ENCODE data around the gene TAC3. TPM values are rescaled to one million over a fixed set of nuclear protein-coding genes. Genes with fewer than 3 reads are reported as not detected.
"Not testable (repeated sequence)": the region's sequence is repeated elsewhere in the genome, so short reads cannot be mapped to it uniquely, and the experiment has no call there.

TAC3 gene
- polyA plus RNA-seq, 10 donors: 0.24 to 0.75 (median 0.52) TPM; not detected in 6

DNA sequence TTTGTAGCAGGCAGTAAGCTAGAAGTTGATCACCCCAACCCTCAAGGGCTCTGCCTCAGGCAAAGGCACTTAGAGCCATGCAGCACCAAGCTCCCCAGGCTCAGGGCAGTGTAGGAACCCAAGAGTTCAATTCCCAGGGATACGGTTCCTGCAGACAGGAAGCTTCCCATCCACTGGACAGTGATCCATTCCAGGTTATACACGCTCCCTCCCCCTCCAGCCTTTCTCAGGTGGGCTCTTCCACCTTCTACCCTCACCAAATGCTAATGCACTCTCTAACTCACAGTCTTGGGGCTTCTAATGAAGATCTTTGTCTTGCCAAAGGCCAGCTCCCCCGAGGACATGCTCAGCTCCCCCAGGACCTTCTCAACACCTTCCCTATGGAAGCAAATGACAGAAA, 20.9 kb upstream of the TAC3 start:
- no peak for DNase-seq

- DNase-seq: no peak
Measured at GRCh38 chr12:57033431-57033830, 17.1 kb upstream of the TAC3 start.

- no peak for DNase-seq
Measured at GRCh38 chr12:57031789-57032188, 15.5 kb upstream of the TAC3 start.

GRCh38 chr12:57031138-57031725, 14.9 kb upstream of the TAC3 start:
- no peak for DNase-seq

- no peak for DNase-seq
Measured at GRCh38 chr12:57029457-57029856, 13.1 kb upstream of the TAC3 start.

DNA sequence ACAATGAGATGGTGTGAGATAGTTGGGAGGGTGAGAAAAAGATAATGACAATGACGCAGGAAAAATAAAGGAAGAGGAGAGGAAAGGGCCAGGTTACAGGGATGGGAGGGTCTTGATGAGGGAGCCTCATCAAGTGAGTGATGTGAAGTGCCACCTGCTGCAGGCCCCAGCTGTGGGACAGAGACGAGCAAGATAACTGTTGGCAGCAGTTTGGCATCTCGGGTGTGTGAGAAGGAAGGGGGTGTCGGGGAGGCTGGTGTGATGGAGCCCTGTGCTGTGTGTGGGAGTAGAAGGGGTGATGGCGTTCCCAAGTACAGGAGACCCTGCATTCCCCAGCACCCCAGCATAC, 11.4 kb upstream of the TAC3 start:
- no peak for DNase-seq

DNA sequence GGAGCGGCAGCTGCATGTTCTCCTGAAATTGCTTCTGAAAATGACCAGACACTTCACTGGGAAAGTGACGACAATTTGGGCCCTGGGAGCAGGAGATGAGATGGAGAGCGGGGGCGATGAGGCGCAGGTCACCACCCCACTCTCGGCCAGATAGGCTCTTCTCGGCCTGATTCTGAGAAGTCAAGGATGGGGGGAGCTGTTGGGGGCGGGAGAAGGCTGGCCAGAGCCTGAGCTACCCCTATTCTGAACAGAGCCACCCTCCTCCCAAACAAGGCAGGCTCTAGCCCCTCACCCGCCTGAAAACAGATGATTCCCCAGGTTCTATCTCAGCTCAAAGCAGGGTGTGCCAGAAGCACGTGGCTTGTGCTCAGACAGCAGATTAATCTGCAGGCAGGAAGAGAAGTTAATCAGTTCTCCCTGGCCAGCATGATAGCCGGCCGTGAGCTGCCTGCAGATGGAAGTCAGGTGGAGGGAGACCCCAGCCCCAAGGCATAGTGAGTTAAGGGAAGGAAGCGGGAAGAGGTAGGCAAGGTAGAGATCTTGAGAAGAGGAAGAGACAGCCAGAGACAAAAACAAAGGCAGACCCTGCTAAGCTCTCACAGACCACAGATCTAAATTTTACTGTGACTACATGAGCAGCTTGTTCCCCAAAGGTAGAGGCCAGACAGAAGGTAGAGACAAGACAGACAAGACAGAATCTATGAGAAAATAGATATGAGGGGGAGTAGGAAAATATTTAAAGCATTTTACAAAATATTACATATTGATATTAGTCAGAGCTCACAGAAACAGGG, 10.9 kb upstream of the TAC3 start:
- no peak for DNase-seq

DNA sequence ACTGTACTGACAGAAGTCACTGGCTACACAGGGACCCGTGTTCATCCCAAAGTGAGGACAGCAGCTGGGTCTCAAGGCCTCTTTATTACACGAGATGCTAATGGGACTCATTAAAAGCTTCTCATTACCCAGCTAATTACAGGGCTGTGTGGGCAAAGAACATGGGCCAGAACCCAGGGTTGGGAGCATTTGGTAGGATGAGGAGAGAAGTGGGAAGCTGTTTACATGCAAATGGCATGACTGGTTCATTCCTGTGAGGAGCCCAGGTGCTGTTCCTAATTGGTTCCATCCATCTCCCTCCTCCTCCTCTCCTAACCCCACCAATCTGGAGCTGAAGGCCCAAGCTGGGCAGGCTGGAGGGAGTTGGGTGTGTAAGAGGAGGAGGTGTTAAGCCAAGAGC, 8.9 kb upstream of the TAC3 start:
- no peak for DNase-seq

- DNase-seq: not testable (repeated sequence)
Measured at GRCh38 chr12:57022324-57022723, 6.0 kb upstream of the TAC3 start.

DNA sequence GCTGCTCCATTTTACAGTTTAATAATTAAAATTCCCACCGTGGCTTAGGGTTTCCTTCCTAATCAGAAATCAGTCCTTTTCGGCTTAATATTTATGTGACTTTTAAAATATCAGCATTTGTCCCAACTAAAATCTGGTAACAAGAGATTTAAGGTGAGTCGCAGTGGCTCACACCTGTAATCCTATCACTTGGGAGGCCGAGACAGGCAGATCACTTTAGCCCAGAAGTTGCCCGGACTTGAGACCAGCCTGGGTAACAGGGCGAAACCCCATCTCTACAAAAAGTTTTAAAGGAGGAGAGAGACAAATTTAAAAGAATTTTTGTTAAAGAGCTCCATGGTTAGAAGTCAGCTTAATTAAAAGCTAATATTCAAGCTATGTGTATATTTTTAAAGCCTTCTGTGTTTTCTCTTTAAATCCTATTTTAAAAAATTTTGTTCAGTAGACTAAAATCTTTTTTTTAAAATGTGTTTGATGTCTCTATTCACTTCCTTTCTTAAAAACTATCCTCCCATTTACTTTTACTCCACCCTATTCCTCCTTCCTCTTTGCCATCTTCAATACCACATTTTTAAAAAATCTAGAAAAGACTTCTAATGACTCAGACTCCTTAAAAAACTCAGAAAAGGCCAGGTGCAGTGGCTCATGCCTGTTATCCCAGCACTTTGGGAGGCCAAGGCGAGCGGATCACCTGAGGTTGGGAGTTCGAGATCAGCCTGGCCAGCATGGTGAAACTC, 3.8 kb upstream of the TAC3 start:
- no peak for DNase-seq

GRCh38 chr12:57018906-57019305, 2.6 kb upstream of the TAC3 start:
- DNase-seq: no peak

- not testable (repeated sequence) for DNase-seq
Measured at GRCh38 chr12:57018353-57018752, 2.0 kb upstream of the TAC3 start.

GRCh38 chr12:57012600-57013465, 3.5 kb downstream of the TAC3 start:
- no peak for DNase-seq

DNA sequence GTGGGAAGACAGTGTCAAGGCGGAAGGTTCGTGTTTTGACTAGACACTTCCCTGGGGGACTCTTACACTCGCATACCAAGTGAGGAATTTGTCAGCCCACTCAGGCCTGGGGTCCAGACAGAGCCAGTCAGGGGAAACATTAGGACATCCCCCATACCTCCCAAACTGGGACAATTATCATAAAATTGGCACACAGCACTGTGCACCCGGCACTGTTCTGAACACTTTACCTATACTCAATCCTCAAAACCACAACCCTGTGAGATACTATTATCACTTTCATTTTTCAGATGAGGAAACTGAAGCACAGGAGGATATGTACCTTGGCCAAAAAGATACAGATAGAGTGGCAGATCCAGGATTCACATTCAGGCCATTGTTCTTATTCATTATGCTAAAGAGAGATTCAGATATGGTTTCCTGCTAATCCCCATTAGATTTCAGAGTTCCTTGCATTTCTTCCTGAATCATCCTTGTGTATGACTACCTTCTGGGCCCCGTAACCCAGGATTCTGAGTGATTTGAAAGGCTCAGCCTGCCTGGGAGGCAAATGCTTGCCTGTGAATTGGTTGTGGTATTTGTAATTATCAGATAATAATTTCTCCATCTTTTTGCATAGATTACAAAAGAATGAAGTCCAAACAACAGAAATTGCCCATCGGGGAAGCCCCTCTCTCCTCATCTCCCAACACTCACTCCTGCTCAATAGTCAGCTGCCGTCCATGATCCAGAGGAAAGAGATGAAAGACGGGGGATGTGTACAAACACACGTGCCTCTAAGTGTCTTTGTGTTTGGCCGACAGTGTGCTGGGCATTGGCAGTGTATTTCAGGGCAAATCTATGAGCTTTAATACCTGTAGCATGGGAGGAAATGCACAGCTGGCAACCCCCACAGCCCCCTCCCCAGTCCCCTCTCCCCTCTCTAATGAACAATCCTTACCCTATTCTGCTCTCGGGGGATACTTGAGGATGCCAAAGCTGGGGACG, 4.6 kb downstream of the TAC3 start:
- no peak for DNase-seq

DNA sequence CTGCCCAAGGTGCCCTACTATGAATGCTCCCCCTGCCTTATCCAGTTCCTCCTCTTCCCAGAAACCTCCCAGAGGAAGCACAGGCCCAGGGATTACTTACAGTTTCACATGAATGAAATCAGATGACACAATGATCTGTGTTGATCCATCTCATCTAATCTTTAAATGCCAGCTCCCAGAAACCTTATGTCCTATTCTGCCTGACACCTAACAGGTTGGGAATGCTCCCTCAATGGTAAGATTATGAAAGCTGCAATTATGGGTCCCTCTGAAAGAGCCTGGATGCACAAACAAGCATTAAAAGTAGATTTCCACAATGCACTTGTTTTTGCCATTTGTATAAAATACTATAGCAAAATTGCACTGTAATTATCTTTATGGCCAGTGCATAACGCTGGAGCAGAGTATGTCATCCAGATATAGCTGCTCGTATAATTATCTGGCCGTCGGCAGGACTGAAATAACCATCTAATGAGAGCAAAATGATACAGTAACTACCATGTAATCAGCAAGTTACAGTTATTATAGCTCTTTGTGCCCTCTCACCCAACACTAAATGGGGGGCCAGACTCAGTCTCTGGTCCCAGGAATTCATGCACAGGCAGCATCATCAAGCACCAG, 5.6 kb downstream of the TAC3 start:
- DNase-seq: no peak

- DNase-seq: no peak
Measured at GRCh38 chr12:57009949-57010626, 6.2 kb downstream of the TAC3 start.

- peak; percentile 40 to 76 (median 52) for DNase-seq
Measured at GRCh38 chr12:57008178-57008577, 8.2 kb downstream of the TAC3 start.

GRCh38 chr12:57006809-57007475, 9.4 kb downstream of the TAC3 start:
- no peak for DNase-seq
